Adrenal gland (tissue), 12 donors: Measurements from ENCODE around the gene POLR3B. TPM values are rescaled to one million over a fixed set of nuclear protein-coding genes. Genes with fewer than 3 reads are reported as not detected.
"Not testable (repeated sequence)": the region's sequence is repeated elsewhere in the genome, so short reads cannot be mapped to it uniquely, and the experiment has no call there.

Experiments
- DNase-seq, 7 donors: peaks; one replicate each; pipeline ENCODE4 v3.0.0-alpha.2; 2019 to 2020
- H3K27ac ChIP-seq, 5 donors: fragments of 200-600 bp; sonication (generic) in 4 of 5; 1 replicate in 3 of 5; 2 replicates in 2 of 5; pipeline versions ENCODE4 v1.5.1 to v1.8.0; 2016 to 2020; ENCODE audit warnings: mild to moderate bottlenecking in 1 of 5
- H3K27me3 ChIP-seq: fragments of 200-600 bp; 2 replicates; pipeline ENCODE4 v1.8.0; 2021
- H3K36me3 ChIP-seq, 2 donors: fragments of 200-600 bp; replicated peaks in 1 of 2; 1 replicate in 1 of 2; 2 replicates in 1 of 2; pipeline versions ENCODE4 v1.5.1 to v1.8.0; 2018 to 2022
- H3K4me1 ChIP-seq, 2 donors: fragments of 200-600 bp; replicated peaks in 1 of 2; 1 replicate in 1 of 2; 2 replicates in 1 of 2; pipeline versions ENCODE4 v1.5.1 to v1.8.0; 2018 to 2021
- H3K4me3 ChIP-seq, 4 donors: fragments of 200-600 bp; sonication (generic) in 3 of 4; one replicate each; pipeline ENCODE4 v1.5.1; 2016 to 2018
- H3K9me3 ChIP-seq, 3 donors: fragments of 200-600 bp; sonication (generic) in 1 of 3; replicated peaks in 1 of 3; 1 replicate in 2 of 3; 2 replicates in 1 of 3; pipeline versions ENCODE4 v1.5.1 to v1.8.0; 2016 to 2021
- POLR2A ChIP-seq, 2 donors: fragments of 450-650 bp; IDR thresholded peaks; one replicate each; pipeline ENCODE4 v1.6.1; 2017; ENCODE audit warnings: antibody characterized with exemption in 2 of 2, mild to moderate bottlenecking in 2 of 2, moderate library complexity in 1 of 2
- WGBS, 4 donors: extraction: QIAGEN DNeasy Blood & Tissue Kit in 2 of 4; methylation state at CpG; one replicate each; pipeline versions ENCODE4 v1.1.5 to v1.1.7; 2013 to 2017; 5-methylcytosine and 5-hydroxymethylcytosine counted together
- intact Hi-C, 2 donors: fragments of 100-400 bp; cut with DNase I; formaldehyde crosslinking; loops; one replicate each; pipeline versions ENCODE4 v1.14.1 to v1.15.0; 2022 to 2023
- polyA plus RNA-seq, 3 donors: library from polyadenylated mRNA; stranded (reverse); fragments of 200-250 nt in 2 of 3; fragments of 350-450 nt in 1 of 3; fragmentation: Illumina TruSeq in 1 of 3; extraction: RNeasy Lipid Tissue Mini Kit (QIAGEN cat#74804) in 1 of 3; gene quantifications; one replicate each; pipeline ENCODE4 v1.2.3, GENCODE V29; 2013 to 2014
- total RNA-seq, 9 donors: library from RNA; depleted of rRNA in 4 of 9; stranded (reverse); fragments of >200 nt in 4 of 9; fragments of 120-200 nt in 1 of 9; fragmentation: NEBNext Ultra II Directional in 1 of 9; extraction: Animal tissue kit (Norgen Biotek cat#: 25700) in 1 of 9; gene quantifications; one replicate each; pipeline versions ENCODE4 v1.1.0 to v1.2.4, GENCODE V29; 2013 to 2023
- TF ChIP-seq, protein P1 (sequence below), 6 experiments: fragments of 450-650 bp in 4 of 6; fragments of 200-600 bp in 2 of 6; sonication (generic) in 1 of 6; IDR thresholded peaks; 1 replicate in 5 of 6; 2 replicates in 1 of 6; pipeline versions ENCODE4 v1.5.1 to v1.8.0; 2016 to 2021; ENCODE audit warnings: antibody characterized with exemption in 6 of 6, mild to moderate bottlenecking in 2 of 6, moderate library complexity in 1 of 6
- donor health status: healthy with polysubstance abuse.
- donor health status: Bipolar disorder and iron deficiency.
- donor health status: DM: yes; HTN: yes; CAD: no.
- donor health status: DM: no; HTN: no; CAD: no.
- donor health status: DM: no; HTN: no; CAD: no.
- donor health status: DM: yes; HTN: yes; CAD: no.

The POLR3B gene
- total and polyA plus RNA-seq, 12 donors = 2.6 to 33.8 (median 13.7) TPM

DNA sequence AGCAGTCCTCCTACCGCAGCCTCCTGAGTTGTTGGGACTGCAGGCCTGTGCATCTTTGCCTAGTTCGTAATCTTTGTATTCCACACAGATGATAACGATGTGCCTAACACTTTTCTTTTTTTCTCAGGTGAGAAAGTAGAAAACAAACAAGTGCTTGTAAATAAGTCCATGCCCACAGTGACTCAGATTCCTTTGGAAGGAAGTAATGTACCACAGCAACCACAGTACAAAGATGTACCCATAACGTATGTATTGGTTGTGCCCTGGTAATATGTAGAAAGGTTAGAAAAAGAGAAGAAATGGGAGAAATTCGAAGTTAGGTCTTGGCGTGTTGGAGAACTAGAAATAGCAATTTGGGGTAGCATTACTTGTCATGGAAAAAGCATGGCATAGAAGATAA is 101.6 kb downstream of the POLR3B start:
- WGBS, 4 donors = 93 to 96% (median 94%) methylated on average over 6 of the region's 6 CpGs
- peaks cover 0 to 9% of the 10 kb centered on the region in 2 donors for H3K36me3 ChIP-seq
- DNase-seq = no peak
- TF ChIP-seq, protein P1, sequence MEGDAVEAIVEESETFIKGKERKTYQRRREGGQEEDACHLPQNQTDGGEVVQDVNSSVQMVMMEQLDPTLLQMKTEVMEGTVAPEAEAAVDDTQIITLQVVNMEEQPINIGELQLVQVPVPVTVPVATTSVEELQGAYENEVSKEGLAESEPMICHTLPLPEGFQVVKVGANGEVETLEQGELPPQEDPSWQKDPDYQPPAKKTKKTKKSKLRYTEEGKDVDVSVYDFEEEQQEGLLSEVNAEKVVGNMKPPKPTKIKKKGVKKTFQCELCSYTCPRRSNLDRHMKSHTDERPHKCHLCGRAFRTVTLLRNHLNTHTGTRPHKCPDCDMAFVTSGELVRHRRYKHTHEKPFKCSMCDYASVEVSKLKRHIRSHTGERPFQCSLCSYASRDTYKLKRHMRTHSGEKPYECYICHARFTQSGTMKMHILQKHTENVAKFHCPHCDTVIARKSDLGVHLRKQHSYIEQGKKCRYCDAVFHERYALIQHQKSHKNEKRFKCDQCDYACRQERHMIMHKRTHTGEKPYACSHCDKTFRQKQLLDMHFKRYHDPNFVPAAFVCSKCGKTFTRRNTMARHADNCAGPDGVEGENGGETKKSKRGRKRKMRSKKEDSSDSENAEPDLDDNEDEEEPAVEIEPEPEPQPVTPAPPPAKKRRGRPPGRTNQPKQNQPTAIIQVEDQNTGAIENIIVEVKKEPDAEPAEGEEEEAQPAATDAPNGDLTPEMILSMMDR (IDR thresholded peaks at IDR 0.05) = no peak
- no peak for TF ChIP-seq POLR2A (IDR thresholded peaks at IDR 0.05)
- H3K4me1 ChIP-seq = no peaks in the 10 kb centered on the region
- intact Hi-C loops = no loop called here
- H3K9me3 ChIP-seq = no peaks in the 10 kb centered on the region
- no peak overlapping the region for H3K4me3 ChIP-seq
- no peak overlapping the region for H3K27ac ChIP-seq
- H3K27me3 ChIP-seq = no peaks in the 10 kb centered on the region

DNA sequence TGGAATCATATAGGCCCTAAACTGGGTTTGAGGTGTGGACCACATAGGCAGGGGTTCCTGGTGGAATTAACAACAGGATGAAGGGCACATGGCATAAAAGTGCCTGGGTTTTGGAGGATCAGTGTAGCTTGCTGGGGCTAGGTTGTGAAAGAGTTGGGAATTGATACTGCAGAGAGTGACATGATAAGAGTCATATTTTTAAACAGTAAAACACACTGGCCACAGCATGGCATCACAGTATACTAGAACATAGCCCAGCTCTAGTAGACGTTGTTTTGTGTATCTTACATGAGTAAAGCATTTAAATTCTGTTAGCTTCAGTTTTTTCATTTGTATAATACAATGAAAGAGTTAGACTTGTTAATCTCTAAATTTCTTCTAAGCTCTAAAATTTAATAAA is 102.0 kb downstream of the POLR3B start:
- DNase-seq = no peak
- no peaks in the 10 kb centered on the region for H3K9me3 ChIP-seq
- H3K36me3 ChIP-seq = peaks cover 0 to 9% of the 10 kb centered on the region in 2 donors
- intact Hi-C loops = no loop called here
- TF ChIP-seq POLR2A (IDR thresholded peaks at IDR 0.05) = no peak
- TF ChIP-seq, protein P1 (IDR thresholded peaks at IDR 0.05) = no peak
- H3K27ac ChIP-seq = no peak overlapping the region
- WGBS, 4 donors = 88 to 95% (median 93%) methylated on average over 1 of the region's 1 CpG
- no peak overlapping the region for H3K4me3 ChIP-seq
- no peaks in the 10 kb centered on the region for H3K27me3 ChIP-seq
- H3K4me1 ChIP-seq = no peaks in the 10 kb centered on the region

DNA sequence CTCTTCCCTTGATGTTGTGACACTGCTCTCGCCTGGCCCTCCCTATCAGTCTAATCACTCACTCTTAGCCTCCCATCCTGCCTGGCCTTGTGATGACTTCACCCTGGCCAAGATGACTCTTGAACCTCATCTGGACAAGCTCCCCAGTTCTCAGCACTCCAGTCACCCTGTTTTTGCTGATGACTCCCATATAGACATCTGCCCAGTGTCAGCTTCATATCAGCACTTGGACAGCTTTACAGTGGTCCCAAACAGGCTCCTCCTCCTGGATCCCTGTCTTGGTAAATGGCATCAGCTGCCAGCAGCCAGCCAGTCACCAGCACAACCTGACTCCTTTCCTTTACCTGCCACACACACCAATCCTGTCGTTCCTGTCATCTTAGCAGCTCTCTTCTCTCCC is 104.2 kb downstream of the POLR3B start:
- H3K9me3 ChIP-seq = no peaks in the 10 kb centered on the region
- DNase-seq = no peak
- peaks cover 0 to 9% of the 10 kb centered on the region in 2 donors for H3K36me3 ChIP-seq
- no peak overlapping the region for H3K27ac ChIP-seq
- H3K4me3 ChIP-seq = no peak overlapping the region
- TF ChIP-seq POLR2A (IDR thresholded peaks at IDR 0.05) = no peak
- TF ChIP-seq, protein P1 (IDR thresholded peaks at IDR 0.05) = no peak
- intact Hi-C loops = no loop called here
- H3K27me3 ChIP-seq = no peaks in the 10 kb centered on the region
- 85 to 90% (median 89%) methylated on average over 2 of the region's 2 CpGs for WGBS, 4 donors
- no peaks in the 10 kb centered on the region for H3K4me1 ChIP-seq

DNA sequence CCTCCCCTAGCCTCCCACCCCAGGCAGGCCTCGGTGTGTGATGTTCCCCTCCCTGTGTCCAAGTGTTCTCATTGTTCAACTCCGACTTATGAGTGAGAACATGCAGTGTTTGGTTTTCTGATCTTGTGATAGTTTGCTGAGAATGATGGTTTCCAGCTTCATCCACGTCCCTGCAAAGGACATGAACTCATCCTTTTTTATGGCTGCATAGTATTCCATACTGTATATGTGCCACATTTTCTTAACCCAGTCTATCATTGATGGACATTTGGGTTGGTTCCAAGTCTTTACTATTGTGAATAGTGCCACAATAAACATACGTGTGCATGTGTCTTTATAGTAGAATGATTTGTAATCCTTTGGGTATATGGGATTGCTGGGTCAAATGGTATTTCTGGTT is 108.1 kb downstream of the POLR3B start:
- DNase-seq, H3K9me3 ChIP-seq, H3K4me3 ChIP-seq, H3K4me1 ChIP-seq, H3K27ac ChIP-seq, H3K36me3 ChIP-seq, intact Hi-C loops, H3K27me3 ChIP-seq: not testable (repeated sequence)
- 78 to 95% (median 89%) methylated on average over 4 of the region's 4 CpGs for WGBS, 4 donors

DNA sequence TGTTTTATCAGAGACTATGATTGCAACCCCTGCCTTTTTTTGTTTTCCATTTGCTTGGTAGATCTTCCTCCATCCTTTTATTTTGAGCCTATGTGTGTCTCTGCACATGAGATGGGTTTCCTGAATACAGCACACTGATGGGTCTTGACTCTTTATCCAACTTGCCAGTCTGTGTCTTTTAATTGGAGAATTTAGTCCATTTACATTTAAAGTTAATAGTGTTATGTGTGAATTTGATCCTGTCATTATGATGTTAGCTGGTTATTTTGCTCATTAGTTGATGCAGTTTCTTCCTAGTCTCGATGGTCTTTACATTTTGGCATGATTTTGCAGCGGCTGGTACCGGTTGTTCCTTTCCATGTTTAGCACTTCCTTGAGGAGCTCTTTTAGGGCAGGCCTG is 118.1 kb downstream of the POLR3B start:
- intact Hi-C loops, H3K4me3 ChIP-seq: not testable (repeated sequence)
- WGBS, 4 donors = 90 to 100% methylated on average over 1 to 2 of the region's 3 CpGs; no CpG with 5 or more reads in 2 of the 4 donors

DNA sequence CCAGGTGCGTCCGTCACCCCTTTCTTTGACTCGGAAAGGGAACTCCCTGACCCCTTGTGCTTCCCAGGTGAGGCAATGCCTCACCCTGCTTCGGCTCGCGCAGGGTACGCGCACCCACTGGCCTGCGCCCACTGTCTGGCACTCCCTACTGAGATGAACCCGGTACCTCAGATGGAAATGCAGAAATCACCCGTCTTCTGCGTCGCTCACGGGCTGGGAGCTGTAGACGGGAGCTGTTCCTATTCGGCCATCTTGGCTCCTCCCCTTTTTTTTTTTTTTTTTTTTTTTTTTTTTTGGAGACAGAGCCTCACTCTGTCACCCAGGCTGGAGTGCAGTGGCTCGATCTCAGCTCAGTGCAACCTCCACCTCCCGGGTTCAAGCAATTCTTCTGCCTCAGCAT is 120.1 kb downstream of the POLR3B start:
- H3K36me3 ChIP-seq, intact Hi-C loops, H3K27me3 ChIP-seq, DNase-seq, H3K27ac ChIP-seq, H3K4me3 ChIP-seq, H3K9me3 ChIP-seq, H3K4me1 ChIP-seq: not testable (repeated sequence)
- WGBS, 4 donors = 93 to 97% (median 95%) methylated on average over 18 of the region's 18 CpGs

More for the DNA sequence above, 118.1 kb downstream of the POLR3B start:
- not testable (repeated sequence) for H3K27ac ChIP-seq, H3K4me1 ChIP-seq, H3K36me3 ChIP-seq, H3K27me3 ChIP-seq, H3K9me3 ChIP-seq, DNase-seq
